OCI-LY1 (cell line): ENCODE results near the gene TAC4.

Experiments used
- H2AFZ ChIP-seq: fragments of 200-600 bp; sonication (generic), shearing (Covaris generic); 2 replicates; pipeline ENCODE4 v1.6.0; 2014; ENCODE audit warnings: antibody characterized with exemption, mild to moderate bottlenecking, low read length
- H3F3A ChIP-seq: fragments of 200-600 bp; sonication (generic), shearing (Covaris generic); 2 replicates; pipeline ENCODE4 v1.6.0; 2014; ENCODE audit warnings: mild to moderate bottlenecking, antibody characterized with exemption, low read length, moderate library complexity; ENCODE audit not compliant: insufficient read depth
- H3K27ac ChIP-seq: fragments of 200-600 bp; sonication (generic); 2 replicates; pipeline ENCODE4 v1.5.1; 2014; ENCODE audit warnings: low read length, mixed run types, mild to moderate bottlenecking, low read depth; ENCODE audit not compliant: poor library complexity, severe bottlenecking
- H3K27me3 ChIP-seq: fragments of 200-600 bp; sonication (generic); 2 replicates; pipeline ENCODE4 v1.6.0; 2014; ENCODE audit warnings: antibody characterized with exemption, mild to moderate bottlenecking, low read length, moderate library complexity; ENCODE audit not compliant: insufficient read depth
- H3K36me3 ChIP-seq: fragments of 200-600 bp; sonication (generic); 2 replicates; pipeline ENCODE4 v1.6.1; 2014; ENCODE audit warnings: mild to moderate bottlenecking, antibody characterized with exemption, low read length, moderate library complexity, mixed read lengths; ENCODE audit not compliant: insufficient read depth
- H3K4me1 ChIP-seq: fragments of 200-600 bp; sonication (generic); 2 replicates; pipeline ENCODE4 v1.5.1; 2014; ENCODE audit warnings: mild to moderate bottlenecking, low read length, moderate library complexity; ENCODE audit not compliant: insufficient read depth, severe bottlenecking
- H3K4me2 ChIP-seq: fragments of 200-600 bp; sonication (generic), shearing (Covaris generic); 2 replicates; pipeline ENCODE4 v1.6.1; 2014; ENCODE audit warnings: low read length
- H3K4me3 ChIP-seq: fragments of 200-600 bp; sonication (generic); 2 replicates; pipeline ENCODE4 v1.5.1; 2014; ENCODE audit warnings: low read length, low read depth, mild to moderate bottlenecking, mixed read lengths; ENCODE audit not compliant: poor library complexity, severe bottlenecking
- H3K79me2 ChIP-seq: fragments of 200-600 bp; shearing (Covaris generic); 2 replicates; pipeline ENCODE4 v1.6.1; 2016; ENCODE audit warnings: mixed run types, low read length, mixed read lengths; ENCODE audit not compliant: insufficient read depth
- H3K9ac ChIP-seq: fragments of 200-600 bp; sonication (generic), shearing (Covaris generic); 2 replicates; pipeline ENCODE4 v1.6.1; 2014; ENCODE audit warnings: mild to moderate bottlenecking, low read length, mixed read lengths
- H3K9me2 ChIP-seq: fragments of 200-600 bp; sonication (generic), shearing (Covaris generic); 2 replicates; pipeline ENCODE4 v1.6.1; 2014; ENCODE audit warnings: low read depth, mild to moderate bottlenecking, low read length, mixed read lengths
- H3K9me3 ChIP-seq: fragments of 200-600 bp; shearing (Covaris generic); 2 replicates; pipeline ENCODE4 v1.6.1; 2014; ENCODE audit warnings: low read length, mixed read lengths
- H4K20me1 ChIP-seq: fragments of 200-600 bp; sonication (generic), shearing (Covaris generic); 2 replicates; pipeline ENCODE4 v1.6.0; 2016; ENCODE audit warnings: mild to moderate bottlenecking, low read length; ENCODE audit not compliant: insufficient read depth
- CTCF ChIP-seq: fragments of 200-600 bp; sonication (generic), shearing (Covaris generic); IDR thresholded peaks from 2 replicates; pipeline ENCODE4 v1.5.1; 2017; ENCODE audit warnings: mild to moderate bottlenecking, antibody characterized with exemption, low read length, moderate library complexity, mixed read lengths
- EZH2 ChIP-seq: fragments of 200-600 bp; sonication (generic), shearing (Covaris generic); IDR thresholded peaks from 2 replicates; pipeline ENCODE4 v1.8.0; 2017; ENCODE audit warnings: borderline replicate concordance, mixed run types, mild to moderate bottlenecking, antibody characterized with exemption, low read length, moderate library complexity, mixed read lengths

The TAC4 gene

DNA sequence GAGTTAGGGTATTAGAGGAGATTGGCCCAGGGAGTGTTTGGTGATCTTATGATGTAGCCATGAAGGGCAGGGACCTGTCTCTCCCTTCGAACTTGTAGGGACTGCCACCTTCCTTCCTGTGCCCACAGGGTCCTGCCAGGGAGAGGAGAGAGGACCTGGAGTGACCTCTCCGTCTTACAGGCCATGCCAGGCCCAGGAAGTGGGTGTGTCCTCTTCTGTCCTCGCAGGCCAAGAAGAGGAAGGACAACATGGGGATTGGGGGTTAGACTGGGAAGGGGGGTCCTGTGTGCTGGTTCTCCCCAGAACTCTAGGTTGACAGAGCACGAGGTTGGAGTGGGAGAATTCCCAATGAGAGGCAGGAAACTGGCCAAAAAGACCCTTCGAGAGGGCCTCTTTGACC is 43.4 kb upstream of the TAC4 start:
- H3K9ac ChIP-seq = no peak overlapping the region
- no peak overlapping the region for H3K4me2 ChIP-seq
- H4K20me1 ChIP-seq = no peaks in the 10 kb centered on the region
- peaks cover 15% of the 10 kb centered on the region; the same call in 1 of the 2 replicates for H3K27me3 ChIP-seq
- H2AFZ ChIP-seq = no peak overlapping the region
- H3K79me2 ChIP-seq = no peaks in the 10 kb centered on the region
- H3K4me3 ChIP-seq = no peak overlapping the region
- no peak overlapping the region for H3K27ac ChIP-seq
- H3K36me3 ChIP-seq = no peaks in the 10 kb centered on the region
- no peaks in the 10 kb centered on the region for H3F3A ChIP-seq
- TF ChIP-seq EZH2 (no peak), CTCF (no peak)
- no peaks in the 10 kb centered on the region for H3K4me1 ChIP-seq
- H3K9me3 ChIP-seq = no peaks in the 10 kb centered on the region
- no peaks in the 10 kb centered on the region for H3K9me2 ChIP-seq

- H3K9ac ChIP-seq = no peak overlapping the region
- H3K27ac ChIP-seq = no peak overlapping the region
- no peak overlapping the region for H2AFZ ChIP-seq
- TF ChIP-seq EZH2 (no peak), CTCF (no peak)
- H3K9me2 ChIP-seq = no peaks in the 10 kb centered on the region
- H3K4me1 ChIP-seq = no peaks in the 10 kb centered on the region
- no peak overlapping the region for H3K4me3 ChIP-seq
- no peaks in the 10 kb centered on the region for H3F3A ChIP-seq
- no peaks in the 10 kb centered on the region for H4K20me1 ChIP-seq
- no peak overlapping the region for H3K4me2 ChIP-seq
- H3K36me3 ChIP-seq = no peaks in the 10 kb centered on the region
- no peaks in the 10 kb centered on the region for H3K79me2 ChIP-seq
- no peaks in the 10 kb centered on the region for H3K9me3 ChIP-seq
- H3K27me3 ChIP-seq = peaks cover 15% of the 10 kb centered on the region; the same call in 1 of the 2 replicates
Observed at GRCh38 chr17:49890852-49891251, 43.0 kb upstream of the TAC4 start.

- no peak overlapping the region for H2AFZ ChIP-seq
- H3K4me2 ChIP-seq = no peak overlapping the region
- no peak overlapping the region for H3K9ac ChIP-seq
- no peaks in the 10 kb centered on the region for H3K9me2 ChIP-seq
- no peak overlapping the region for H3K4me3 ChIP-seq
- H4K20me1 ChIP-seq = no peaks in the 10 kb centered on the region
- TF ChIP-seq CTCF = no peak
- no peak for TF ChIP-seq EZH2
- no peaks in the 10 kb centered on the region for H3F3A ChIP-seq
- H3K4me1 ChIP-seq = no peaks in the 10 kb centered on the region
- peaks cover 15% of the 10 kb centered on the region; the same call in 1 of the 2 replicates for H3K27me3 ChIP-seq
- H3K79me2 ChIP-seq = no peaks in the 10 kb centered on the region
- H3K9me3 ChIP-seq = no peaks in the 10 kb centered on the region
- H3K36me3 ChIP-seq = no peaks in the 10 kb centered on the region
- no peak overlapping the region for H3K27ac ChIP-seq
Observed at GRCh38 chr17:49890077-49890821, 42.4 kb upstream of the TAC4 start.
